GM21737 (cell line): ENCODE data around the gene RPA4.
"Not testable (repeated sequence)": the region's sequence is repeated elsewhere in the genome, so short reads cannot be mapped to it uniquely, and the experiment has no call there.

Experiments
- ATAC-seq: cut with Tn5 transposase; IDR thresholded peaks from one replicate; pipeline ENCODE4 v1.9.1; 2021; ENCODE audit warnings: mild to moderate bottlenecking, moderate library complexity; ENCODE audit not compliant: unreplicated experiment

Gene RPA4

GRCh38 chrX:96883608-96884007 lies at the start of gene RPA4:
TSS of gene RPA4 (plus strand) at chrX:96883908. CDS start at chrX:96884311, 403 bp downstream.
- ATAC-seq, result no peak

GRCh38 chrX:96834137-96834536 lies 49.6 kb upstream of the RPA4 start:
- ATAC-seq, result no peak

DNA sequence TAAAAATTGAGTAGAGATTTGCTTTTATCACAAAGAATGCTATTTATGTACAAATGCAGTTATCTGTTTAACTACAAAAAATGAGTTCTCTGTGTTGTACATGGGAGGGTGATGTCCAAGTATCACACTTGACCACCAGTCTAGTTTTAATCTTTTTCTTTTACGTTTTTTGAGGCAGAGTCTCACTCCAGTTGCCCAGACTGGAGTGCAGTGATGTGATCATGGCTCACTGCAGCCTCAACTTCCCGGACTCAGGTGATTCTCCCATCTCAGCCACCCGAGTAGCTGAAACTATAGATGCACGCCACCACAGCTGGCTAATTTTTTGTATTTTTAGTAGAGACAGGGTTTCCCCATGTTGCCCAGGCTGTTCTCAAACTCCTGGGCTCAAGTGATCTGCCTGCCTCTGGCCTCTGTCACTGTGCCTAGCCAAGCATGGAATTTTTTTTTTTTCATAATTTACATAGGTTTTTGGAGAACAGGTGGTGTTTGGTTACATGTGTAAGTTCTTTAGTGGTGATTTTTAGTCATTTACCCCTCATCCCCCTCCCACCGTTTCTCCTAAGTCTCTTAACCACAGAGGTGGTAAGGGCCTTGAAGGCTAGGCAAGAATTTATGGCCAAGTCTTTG lies 47.9 kb upstream of the RPA4 start:
- peak; percentile 82 for ATAC-seq

- no peak for ATAC-seq
Observed at GRCh38 chrX:96837808-96838207, 45.9 kb upstream of the RPA4 start.

DNA sequence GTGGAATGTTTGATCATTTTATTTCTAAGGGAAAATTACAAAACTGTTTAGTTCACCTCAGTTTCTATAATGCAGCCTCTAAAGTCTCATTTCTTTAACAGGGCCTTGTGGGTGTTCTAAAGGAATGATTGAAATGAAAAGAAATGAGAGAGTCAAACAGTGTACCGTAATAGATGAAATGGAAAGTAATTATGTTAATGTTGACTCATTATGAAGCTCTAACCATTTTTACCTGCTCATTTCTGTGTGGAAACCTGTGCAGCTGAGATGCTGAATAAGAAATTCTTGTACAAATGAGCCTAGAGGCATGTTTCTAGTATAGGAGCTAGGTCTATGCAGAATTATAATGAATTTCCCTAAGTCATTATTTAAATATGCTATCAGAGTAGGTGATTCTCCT lies 45.2 kb upstream of the RPA4 start:
- ATAC-seq, result no peak

DNA sequence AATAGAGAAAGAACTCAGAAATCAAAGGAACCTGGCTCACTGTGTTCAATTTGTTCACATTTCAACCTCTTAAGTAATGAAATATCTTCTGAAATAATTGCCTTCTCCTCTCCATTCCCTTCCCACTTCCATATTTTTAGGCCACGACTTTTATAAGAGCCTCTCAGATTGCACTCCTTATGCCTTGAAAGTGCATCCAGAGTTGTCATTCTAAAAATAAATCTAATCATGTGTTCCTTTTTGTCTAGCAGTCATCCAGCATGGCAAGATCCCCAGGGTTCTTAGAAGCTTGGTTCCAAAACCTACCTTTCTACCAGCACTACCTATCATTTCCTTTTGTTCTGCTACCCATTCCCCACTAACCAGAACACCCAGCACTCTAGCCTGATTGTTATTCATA lies 42.4 kb upstream of the RPA4 start:
- no peak for ATAC-seq

DNA sequence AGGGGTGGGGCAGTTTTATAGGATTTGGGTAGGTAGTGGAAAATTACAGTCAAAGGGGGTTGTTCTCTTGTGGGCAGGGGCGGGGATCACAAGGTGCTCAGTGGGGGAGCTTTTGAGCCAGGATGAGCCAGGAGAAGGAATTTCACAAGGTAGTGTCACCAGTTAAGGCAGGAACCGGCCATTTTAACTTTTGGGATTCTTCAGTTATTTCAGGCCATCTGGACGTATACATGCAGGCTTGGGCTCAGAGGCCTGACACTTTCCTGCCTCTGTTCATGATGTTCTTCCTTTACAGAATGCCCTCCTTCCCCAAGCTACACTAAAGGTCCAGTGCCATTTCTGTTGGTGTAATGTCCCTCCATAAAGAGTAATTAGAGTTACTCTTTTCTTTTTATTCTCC lies 41.8 kb upstream of the RPA4 start:
- ATAC-seq, result not testable (repeated sequence)

DNA sequence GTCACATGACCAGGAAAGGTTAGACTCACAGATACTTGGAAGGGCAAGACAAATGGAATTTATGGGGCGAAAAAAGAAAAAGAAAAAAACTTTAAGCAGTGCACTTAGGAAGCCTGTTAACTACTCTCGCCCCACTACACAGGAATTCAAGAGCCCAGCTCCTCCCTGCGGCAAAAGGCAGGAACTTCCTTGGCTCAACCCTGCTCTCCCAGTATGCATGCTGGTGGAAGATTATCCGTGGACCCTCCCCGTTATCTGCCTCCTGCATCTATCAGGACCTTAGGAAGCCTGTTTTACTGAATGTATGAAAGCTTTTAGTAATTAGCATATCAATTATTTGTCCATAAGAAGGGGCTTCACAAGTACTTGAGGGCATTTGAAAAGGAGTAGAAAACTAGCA lies 40.1 kb upstream of the RPA4 start:
- no peak for ATAC-seq

- ATAC-seq, result no peak
Observed at GRCh38 chrX:96846841-96847240, 36.9 kb upstream of the RPA4 start.

GRCh38 chrX:96859422-96859821 lies 24.3 kb upstream of the RPA4 start:
- ATAC-seq, result not testable (repeated sequence)

GRCh38 chrX:96861218-96861617 lies 22.5 kb upstream of the RPA4 start:
- ATAC-seq, result no peak

GRCh38 chrX:96861661-96862060 lies 22.0 kb upstream of the RPA4 start:
- ATAC-seq, result no peak

- ATAC-seq, result no peak
Observed at GRCh38 chrX:96884027-96884426, 319 bp downstream of the RPA4 start.

GRCh38 chrX:96889726-96890125 lies 6.0 kb downstream of the RPA4 start:
- no peak for ATAC-seq

GRCh38 chrX:96906741-96907140 lies 23.0 kb downstream of the RPA4 start:
- no peak for ATAC-seq

DNA sequence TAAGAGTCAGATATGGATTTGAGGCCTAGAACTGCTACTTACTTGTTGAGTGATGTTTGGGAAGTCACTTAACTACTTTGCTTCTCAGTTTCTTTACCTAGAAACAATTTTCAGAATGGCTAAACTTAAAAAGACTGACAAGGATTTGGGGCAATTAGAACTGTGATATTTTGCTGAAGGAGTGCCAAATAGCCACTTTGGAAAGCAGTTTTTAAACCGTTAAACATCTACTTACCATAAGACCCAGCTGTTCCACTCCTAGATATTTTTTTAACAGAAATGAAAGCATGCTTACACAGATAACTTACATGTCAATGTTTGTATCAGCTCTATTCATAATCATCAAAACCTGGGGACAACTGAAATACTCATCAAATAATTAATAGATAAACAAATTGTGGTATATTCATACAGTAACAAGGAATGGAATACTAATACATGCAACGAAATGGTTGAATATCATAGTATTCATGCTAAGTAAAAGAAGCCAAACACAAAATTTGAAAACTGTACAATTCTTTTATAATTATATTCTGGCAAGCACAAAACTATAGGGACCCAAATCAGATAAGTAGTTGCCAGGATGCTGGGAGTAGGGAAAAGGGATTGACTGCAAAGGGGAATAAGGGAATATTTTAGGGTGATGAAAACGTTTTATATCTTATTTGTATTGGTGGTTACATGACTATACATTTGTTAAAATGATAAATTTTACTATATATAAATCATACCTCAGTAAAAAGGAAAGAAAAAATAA lies 24.0 kb downstream of the RPA4 start:
- no peak for ATAC-seq

DNA sequence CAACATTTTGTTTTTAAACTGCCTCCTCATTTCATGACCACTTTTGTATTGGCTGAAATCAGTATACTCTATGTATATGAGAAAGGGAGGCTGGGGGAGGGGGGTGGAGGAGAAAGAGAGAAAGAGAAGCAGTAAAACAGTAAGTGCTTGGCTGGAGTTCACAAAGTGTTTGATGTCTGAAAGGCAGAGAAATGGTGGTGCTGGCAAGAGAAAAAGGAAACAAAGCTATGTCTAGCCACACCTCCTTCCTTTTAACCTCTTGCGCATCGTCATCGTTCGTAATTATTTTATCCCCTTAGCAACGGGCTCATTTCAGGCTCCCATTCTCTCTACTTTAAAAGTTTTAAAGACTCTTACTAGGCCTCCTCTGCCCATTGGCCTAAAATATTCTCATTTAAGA lies 25.6 kb downstream of the RPA4 start:
- ATAC-seq, result no peak

DNA sequence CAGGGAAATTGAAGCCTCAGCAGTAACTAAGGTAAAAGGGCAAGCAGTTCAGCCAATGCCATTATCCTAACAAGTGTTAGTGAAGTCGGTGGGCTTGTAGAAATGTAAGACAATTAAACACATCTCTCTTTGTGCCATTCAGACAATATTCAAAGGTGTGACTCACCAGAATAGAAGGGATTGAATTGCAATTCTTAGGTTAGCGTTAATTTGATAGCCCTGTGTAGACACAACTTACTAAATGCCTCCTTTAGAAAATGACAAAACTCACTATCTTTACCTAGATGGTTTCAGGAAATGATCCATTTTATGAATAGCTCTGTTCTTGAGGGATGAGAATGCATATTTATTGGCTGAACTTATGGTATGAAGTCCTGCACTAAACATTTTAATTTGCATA lies 35.2 kb downstream of the RPA4 start:
- ATAC-seq, result no peak

DNA sequence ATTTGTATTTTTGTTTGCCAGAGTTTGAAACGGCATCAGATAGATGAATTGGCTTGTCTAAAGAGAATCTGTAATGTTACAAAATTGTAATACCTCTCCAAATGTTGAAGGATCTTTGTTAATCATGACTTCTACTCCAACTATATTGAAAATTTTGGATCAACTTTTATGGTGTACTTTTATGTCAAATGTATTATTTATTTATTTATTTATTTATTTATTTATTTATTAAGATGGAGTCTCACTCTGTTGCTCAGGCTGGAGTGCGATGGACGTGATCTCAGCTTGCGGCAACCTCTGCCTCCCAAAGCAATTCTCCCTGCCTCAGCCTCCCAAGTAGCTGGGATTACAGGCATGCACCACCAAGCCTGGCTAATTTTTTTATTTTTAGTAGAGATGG lies 36.0 kb downstream of the RPA4 start:
- no peak for ATAC-seq

DNA sequence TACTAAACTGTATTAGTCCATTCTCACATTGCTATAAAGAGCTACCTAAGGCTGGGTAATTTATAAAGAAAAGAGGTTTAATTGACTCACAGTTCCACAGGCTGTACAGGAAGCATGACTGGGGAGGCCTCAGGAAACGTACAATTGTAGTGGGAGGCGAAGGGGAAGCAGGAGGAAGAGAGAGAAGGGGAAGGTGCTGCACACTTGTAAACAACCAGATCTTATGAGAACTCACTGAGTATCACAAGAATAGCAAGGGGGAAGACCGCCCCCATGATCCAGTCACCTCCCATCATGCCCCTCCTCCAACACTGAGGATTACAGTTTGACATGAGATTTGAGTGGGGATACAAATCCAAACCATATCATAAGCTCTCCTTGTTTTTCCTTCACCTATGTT lies 40.9 kb downstream of the RPA4 start:
- ATAC-seq, result no peak

GRCh38 chrX:96929036-96929435 lies 45.3 kb downstream of the RPA4 start:
- ATAC-seq, result no peak
